ENCODE measurements around the gene NCBP1.
A peak's percentile ranks its signal among the peaks of the same experiment; 100 is the strongest.

The NCBP1 gene

DNA sequence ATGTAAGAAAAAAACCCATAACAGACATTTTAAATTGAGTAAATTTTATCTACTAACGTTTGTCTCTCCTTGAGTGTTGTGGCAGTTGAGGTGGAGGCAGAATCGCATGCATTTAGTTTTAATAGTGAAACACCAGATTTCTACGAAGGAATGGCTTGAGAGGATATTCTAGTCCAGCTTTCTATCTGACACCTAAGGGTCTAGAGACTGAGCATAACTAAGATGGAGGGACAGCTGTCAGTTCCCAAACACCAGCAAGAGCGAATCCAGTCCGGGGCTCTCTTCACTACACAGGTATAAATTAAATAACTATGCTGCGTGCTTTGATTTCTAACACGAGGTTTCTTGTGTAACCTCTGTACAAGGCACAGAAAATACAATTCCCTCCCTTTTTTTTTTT, 1.4 kb downstream of the NCBP1 start:
- DNase-seq (ENCODE audit: low spot score) = no peak
- peaks cover 47% of the 10 kb centered on the region for H3K4me1 Mint-ChIP-seq (ENCODE audit: low read depth)
- H3K27ac Mint-ChIP-seq = peak overlapping the region; percentile 99

DNA sequence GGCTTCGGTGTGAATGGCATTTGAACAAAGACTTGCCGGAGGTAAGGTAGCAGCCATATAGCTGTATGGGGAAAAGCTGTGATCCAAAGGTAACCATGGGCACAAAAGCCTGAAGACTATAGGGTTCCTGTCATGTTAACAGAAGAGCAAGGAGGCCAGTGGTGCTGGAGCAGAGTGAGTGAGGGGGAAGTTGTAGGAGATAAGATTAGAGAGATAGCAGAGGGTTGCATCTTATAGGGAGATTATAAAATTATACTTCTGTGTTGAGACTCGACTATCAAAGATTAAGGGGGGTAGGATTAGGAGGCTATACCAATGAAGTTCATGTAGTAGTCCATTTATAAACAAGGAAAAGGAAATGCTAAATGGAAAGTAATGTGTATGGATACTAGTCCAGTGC, 3.3 kb downstream of the NCBP1 start:
- peak overlapping the region; percentile 43 for H3K4me3 Mint-ChIP-seq
- H3K36me3 Mint-ChIP-seq (ENCODE audit: low read depth) = peaks cover 22% of the 10 kb centered on the region
- H3K27ac Mint-ChIP-seq = no peak overlapping the region
- no peaks in the 10 kb centered on the region for H3K27me3 Mint-ChIP-seq (ENCODE audit: low read depth)
- no peaks in the 10 kb centered on the region for H3K9me3 Mint-ChIP-seq
- DNase-seq (ENCODE audit: low spot score) = no peak
- peaks cover 47% of the 10 kb centered on the region for H3K4me1 Mint-ChIP-seq (ENCODE audit: low read depth)

More for the DNA sequence above, 1.4 kb downstream of the NCBP1 start:
- peaks cover 14% of the 10 kb centered on the region for H3K36me3 Mint-ChIP-seq (ENCODE audit: low read depth)
- H3K27me3 Mint-ChIP-seq (ENCODE audit: low read depth) = no peaks in the 10 kb centered on the region
- H3K9me3 Mint-ChIP-seq = no peaks in the 10 kb centered on the region
- H3K4me3 Mint-ChIP-seq = peak overlapping the region; percentile 95

DNA sequence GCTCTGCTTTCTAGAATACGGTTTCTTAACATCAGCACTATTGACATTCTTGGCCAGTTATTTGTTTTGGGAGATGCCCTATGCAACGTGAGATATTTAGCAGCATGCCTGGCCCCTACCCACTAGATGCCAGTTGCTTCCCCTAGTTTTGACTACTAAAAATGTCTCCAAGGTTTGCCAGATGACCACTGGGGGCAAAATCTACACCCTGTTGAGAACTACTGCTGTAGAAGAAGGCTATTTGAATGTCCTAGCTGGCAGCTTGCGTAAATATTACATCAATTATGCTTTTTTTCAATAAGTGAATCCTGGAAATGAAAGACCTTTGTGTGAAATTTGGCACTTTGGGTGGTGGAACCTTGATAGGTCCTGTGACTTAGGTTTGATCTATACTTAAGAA, 5.0 kb downstream of the NCBP1 start:
- Mint-ChIP-seq H3K4me1 (ENCODE audit: low read depth) (peaks cover 44% of the 10 kb centered on the region), H3K4me3 (no peak overlapping the region)

DNA sequence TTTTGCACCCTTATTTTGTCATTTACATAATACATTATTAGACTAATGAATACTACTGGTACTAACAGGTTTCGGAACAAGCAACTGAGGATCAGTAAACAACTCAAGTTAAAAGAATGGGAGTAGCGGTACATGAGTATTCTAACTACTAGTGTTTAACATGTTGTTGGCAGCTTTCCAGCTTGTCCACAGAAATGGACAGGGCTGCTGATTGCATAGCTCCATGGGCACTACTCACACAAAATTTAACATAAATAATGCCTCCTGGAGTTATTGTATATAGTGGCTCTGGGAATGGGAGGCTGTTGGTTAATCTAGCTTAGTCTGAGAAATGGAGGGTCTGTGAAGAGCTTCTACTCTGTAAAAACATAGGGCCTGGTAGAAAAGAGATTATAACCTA, 6.7 kb downstream of the NCBP1 start:
- no peak for DNase-seq (ENCODE audit: low spot score)
- peaks cover 34% of the 10 kb centered on the region for H3K4me1 Mint-ChIP-seq (ENCODE audit: low read depth)

More for the DNA sequence above, 5.0 kb downstream of the NCBP1 start:
- H3K36me3 Mint-ChIP-seq (ENCODE audit: low read depth) = peaks cover 27% of the 10 kb centered on the region
- H3K27me3 Mint-ChIP-seq (ENCODE audit: low read depth) = no peaks in the 10 kb centered on the region
- DNase-seq (ENCODE audit: low spot score) = no peak
- no peak overlapping the region for H3K27ac Mint-ChIP-seq
- no peaks in the 10 kb centered on the region for H3K9me3 Mint-ChIP-seq

DNA sequence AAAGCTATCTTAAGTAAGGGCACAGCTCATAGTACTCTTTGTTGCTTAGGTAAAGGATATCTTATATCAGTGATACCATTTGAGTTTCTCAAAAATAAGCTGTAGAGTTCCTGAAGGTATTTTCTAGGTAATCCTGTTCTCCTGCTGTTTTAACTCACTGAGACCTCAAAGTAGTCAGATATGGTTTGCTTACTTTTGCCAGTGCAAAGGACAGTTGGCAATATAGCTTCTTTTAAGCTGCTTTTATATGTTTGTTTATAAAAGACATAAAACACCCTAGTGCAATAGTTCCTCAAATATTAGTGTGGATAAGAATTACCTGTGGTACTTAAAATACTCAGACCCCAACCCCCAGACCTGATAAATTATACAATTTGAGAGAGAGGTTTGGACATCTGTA, 12.1 kb downstream of the NCBP1 start:
- DNase-seq (ENCODE audit: low spot score) = no peak
- Mint-ChIP-seq H3K4me3 (no peak overlapping the region), H3K4me1 (ENCODE audit: low read depth) (peaks cover 7% of the 10 kb centered on the region), H3K9me3 (no peaks in the 10 kb centered on the region), H3K27ac (no peak overlapping the region), H3K36me3 (ENCODE audit: low read depth) (peaks cover 40% of the 10 kb centered on the region), H3K27me3 (ENCODE audit: low read depth) (no peaks in the 10 kb centered on the region)

More for the DNA sequence above, 6.7 kb downstream of the NCBP1 start:
- no peak overlapping the region for H3K4me3 Mint-ChIP-seq
- no peak overlapping the region for H3K27ac Mint-ChIP-seq
- H3K9me3 Mint-ChIP-seq = no peaks in the 10 kb centered on the region
- peaks cover 30% of the 10 kb centered on the region for H3K36me3 Mint-ChIP-seq (ENCODE audit: low read depth)
- no peaks in the 10 kb centered on the region for H3K27me3 Mint-ChIP-seq (ENCODE audit: low read depth)

DNA sequence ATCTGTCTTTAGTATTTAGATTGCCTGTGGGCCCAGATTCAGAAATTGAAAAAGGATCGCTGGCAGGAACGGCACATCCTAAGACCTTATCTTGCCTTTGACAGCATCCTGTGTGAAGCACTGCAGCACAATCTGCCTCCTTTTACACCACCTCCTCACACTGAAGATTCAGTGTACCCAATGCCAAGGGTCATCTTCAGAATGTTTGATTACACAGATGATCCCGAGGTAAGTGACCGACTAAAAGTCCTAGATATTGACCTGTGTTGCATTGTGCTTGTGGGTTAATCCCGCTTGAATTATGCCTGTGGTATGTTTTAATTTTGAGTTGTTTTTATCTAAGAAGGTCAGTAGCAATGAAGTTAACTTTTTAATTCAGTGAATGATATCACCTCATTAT, 14.4 kb downstream of the NCBP1 start:
- H3K27me3 Mint-ChIP-seq (ENCODE audit: low read depth) = no peaks in the 10 kb centered on the region
- H3K4me1 Mint-ChIP-seq (ENCODE audit: low read depth) = peaks cover 12% of the 10 kb centered on the region
- no peak for DNase-seq (ENCODE audit: low spot score)
- H3K4me3 Mint-ChIP-seq = no peak overlapping the region
- H3K9me3 Mint-ChIP-seq = no peaks in the 10 kb centered on the region
- H3K27ac Mint-ChIP-seq = no peak overlapping the region
- peaks cover 50% of the 10 kb centered on the region for H3K36me3 Mint-ChIP-seq (ENCODE audit: low read depth)

DNA sequence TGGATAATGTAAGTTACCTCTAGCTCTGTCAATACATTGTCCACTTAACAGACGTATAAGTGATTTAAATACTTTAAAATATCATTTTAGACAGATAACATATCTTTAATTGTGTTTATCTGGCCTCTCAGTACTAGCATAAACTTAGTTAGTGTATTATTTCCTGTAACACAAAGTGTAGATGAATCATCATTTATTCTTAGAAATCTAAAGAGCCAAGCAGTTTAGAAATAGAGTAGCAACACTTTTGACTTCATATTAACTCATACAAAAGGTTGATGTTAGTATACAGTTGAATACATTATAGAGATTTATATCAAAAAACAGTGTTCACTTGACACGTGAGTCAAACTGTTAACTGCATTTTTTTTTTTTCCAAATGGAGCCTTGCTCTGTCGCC, 18.0 kb downstream of the NCBP1 start:
- no peak overlapping the region for H3K4me3 Mint-ChIP-seq
- H3K27ac Mint-ChIP-seq = peak overlapping the region; percentile 41
- H3K36me3 Mint-ChIP-seq (ENCODE audit: low read depth) = peaks cover 61% of the 10 kb centered on the region
- no peaks in the 10 kb centered on the region for H3K27me3 Mint-ChIP-seq (ENCODE audit: low read depth)
- no peak for DNase-seq (ENCODE audit: low spot score)
- H3K4me1 Mint-ChIP-seq (ENCODE audit: low read depth) = peaks cover 12% of the 10 kb centered on the region
- H3K9me3 Mint-ChIP-seq = no peaks in the 10 kb centered on the region

DNA sequence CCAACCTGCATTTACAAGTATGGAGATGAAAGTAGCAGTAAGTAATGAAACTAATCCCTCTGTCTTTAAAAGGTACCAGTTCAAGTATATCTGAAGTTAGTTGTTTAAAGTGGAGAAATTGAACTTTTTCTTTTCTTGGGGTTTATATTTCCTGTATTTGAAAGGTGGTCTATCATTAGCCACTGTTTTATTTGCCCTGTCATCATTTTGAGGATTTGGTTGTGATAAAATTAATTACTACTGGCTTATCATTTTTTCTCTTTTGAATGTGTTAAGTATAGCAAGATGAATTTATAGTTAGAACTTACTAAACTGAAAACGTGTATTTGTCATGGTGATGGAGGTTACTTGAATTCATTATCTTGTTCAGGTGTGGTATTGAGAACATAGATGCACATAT, 25.1 kb downstream of the NCBP1 start:
- H3K36me3 Mint-ChIP-seq (ENCODE audit: low read depth) = peaks cover 75% of the 10 kb centered on the region
- H3K27ac Mint-ChIP-seq = no peak overlapping the region
- no peak for DNase-seq (ENCODE audit: low spot score)
- no peaks in the 10 kb centered on the region for H3K9me3 Mint-ChIP-seq
- H3K4me3 Mint-ChIP-seq = no peak overlapping the region
- no peaks in the 10 kb centered on the region for H3K27me3 Mint-ChIP-seq (ENCODE audit: low read depth)
- H3K4me1 Mint-ChIP-seq (ENCODE audit: low read depth) = peaks cover 4% of the 10 kb centered on the region

DNA sequence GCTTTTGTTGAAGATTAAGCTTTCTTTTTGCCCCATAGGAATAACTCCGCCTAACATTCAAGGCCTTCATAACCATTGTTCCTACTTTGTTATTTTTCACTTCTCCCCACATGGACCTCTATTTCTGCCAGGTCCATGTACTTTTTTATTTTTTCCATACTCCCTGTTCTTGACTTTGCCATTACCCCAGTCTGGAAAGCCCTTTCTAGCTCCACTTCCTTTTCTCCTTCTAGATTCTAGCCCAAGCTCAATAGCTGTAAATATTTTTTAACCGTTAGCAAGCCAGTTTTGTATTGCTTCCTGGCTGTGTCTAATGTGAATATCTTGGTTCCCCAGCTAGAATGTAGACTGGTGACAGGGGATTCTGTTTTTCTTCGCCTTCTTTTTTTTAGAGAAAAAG, 26.1 kb downstream of the NCBP1 start:
- no peak for DNase-seq (ENCODE audit: low spot score)
- no peaks in the 10 kb centered on the region for H3K9me3 Mint-ChIP-seq
- peaks cover 4% of the 10 kb centered on the region for H3K4me1 Mint-ChIP-seq (ENCODE audit: low read depth)
- no peaks in the 10 kb centered on the region for H3K27me3 Mint-ChIP-seq (ENCODE audit: low read depth)
- peaks cover 74% of the 10 kb centered on the region for H3K36me3 Mint-ChIP-seq (ENCODE audit: low read depth)
- H3K27ac Mint-ChIP-seq = peak overlapping the region; percentile 5
- H3K4me3 Mint-ChIP-seq = no peak overlapping the region

DNA sequence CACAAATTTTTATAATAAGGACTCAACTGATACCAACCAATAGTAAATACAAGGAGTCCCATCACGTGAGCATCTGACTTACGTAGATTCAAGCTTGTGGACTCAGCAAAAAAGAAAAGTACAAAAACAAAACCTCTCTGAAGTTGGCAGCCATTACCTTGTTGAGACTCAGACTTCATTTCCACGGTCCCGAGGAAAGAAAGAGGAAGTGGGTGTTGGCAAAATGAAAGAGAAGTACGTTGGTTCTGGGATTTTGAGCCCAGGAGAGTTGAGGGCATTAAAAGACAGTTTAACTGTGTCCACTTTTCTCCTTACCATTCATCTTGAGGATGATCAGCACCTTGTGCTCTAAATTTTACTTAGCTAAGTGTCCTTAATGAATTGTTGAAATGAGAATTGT, 26.7 kb downstream of the NCBP1 start:
- H3K4me1 Mint-ChIP-seq (ENCODE audit: low read depth) = peaks cover 4% of the 10 kb centered on the region
- no peak overlapping the region for H3K4me3 Mint-ChIP-seq
- DNase-seq (ENCODE audit: low spot score) = no peak
- H3K36me3 Mint-ChIP-seq (ENCODE audit: low read depth) = peaks cover 76% of the 10 kb centered on the region
- no peaks in the 10 kb centered on the region for H3K9me3 Mint-ChIP-seq
- H3K27me3 Mint-ChIP-seq (ENCODE audit: low read depth) = no peaks in the 10 kb centered on the region
- no peak overlapping the region for H3K27ac Mint-ChIP-seq

DNA sequence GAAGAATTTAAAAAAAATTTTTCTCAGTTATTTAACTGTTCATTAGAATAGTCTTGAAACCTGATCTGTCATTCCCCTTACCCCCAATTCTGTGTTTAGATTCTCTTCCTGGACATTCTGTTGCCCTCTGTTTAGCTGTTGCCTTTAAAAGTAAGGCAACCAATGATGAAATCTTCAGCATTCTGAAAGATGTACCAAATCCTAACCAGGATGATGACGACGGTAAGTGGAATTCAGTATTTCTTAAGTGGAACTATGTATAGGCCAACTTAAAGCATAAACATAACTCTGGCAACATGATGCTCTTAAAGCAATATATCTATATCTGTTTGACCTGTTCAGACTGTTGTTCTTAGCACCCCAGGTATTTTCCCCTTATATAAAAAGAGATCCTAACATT, 27.2 kb downstream of the NCBP1 start:
- no peaks in the 10 kb centered on the region for H3K9me3 Mint-ChIP-seq
- no peak for DNase-seq (ENCODE audit: low spot score)
- no peaks in the 10 kb centered on the region for H3K27me3 Mint-ChIP-seq (ENCODE audit: low read depth)
- peaks cover 73% of the 10 kb centered on the region for H3K36me3 Mint-ChIP-seq (ENCODE audit: low read depth)
- no peak overlapping the region for H3K4me3 Mint-ChIP-seq
- H3K27ac Mint-ChIP-seq = peak overlapping the region; percentile 26
- H3K4me1 Mint-ChIP-seq (ENCODE audit: low read depth) = peaks cover 6% of the 10 kb centered on the region

DNA sequence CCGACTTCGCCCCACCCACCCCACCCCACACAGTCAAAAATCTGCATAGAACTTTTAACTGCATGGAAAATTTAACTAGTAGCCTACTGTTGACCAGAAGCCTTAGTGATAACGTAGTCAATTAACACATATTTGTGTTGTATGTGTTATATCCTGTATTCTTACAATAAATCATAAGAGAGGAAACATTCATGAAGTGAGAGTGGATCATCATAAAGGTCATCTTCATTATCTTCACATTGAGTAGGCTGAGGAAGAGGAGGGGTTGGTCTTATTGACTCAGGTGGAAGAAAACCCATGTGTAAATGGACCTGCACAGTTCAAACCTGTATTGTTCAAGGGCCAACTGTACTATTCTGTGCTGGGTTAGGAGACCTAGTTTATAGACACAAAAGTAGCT, 32.1 kb downstream of the NCBP1 start:
- H3K4me3 Mint-ChIP-seq = no peak overlapping the region
- no peaks in the 10 kb centered on the region for H3K9me3 Mint-ChIP-seq
- no peak for DNase-seq (ENCODE audit: low spot score)
- no peak overlapping the region for H3K27ac Mint-ChIP-seq
- H3K36me3 Mint-ChIP-seq (ENCODE audit: low read depth) = peaks cover 71% of the 10 kb centered on the region
- H3K4me1 Mint-ChIP-seq (ENCODE audit: low read depth) = peaks cover 12% of the 10 kb centered on the region
- H3K27me3 Mint-ChIP-seq (ENCODE audit: low read depth) = no peaks in the 10 kb centered on the region

DNA sequence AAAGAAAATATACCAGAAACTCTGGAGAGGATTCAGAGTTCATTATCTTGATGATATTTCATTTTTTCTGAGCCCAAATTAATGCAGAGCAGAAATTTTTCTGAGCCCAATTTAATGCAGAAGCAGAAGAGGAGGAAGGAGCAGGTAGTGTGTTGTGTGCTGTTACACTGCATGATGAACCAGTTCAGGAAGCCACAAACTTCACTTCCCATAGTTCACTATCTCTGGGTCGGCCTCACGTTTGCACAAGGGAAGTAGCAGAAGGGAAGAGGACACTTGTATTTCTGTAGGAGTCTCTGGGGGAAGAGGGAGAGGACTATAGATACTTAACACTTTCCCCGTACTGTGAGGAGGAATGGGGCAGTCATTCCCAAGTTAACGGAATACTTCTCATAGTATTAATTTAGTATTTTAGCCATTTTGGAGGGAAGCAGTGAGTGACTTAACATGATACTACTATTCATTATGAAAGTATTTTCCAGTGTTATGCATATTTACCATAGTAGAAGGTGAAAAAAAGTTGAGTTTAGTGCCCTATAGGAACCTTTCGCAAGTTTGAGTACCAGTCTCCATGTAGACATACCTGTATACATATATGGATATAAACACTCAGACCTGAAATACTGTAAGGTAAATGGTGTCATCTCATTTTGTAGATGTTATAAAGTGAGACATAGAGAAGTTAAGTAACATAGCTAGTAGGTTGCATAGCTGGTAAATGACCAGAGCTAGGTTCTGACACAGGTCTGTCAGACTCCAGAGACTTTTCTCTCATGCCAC, 33.5 kb downstream of the NCBP1 start:
- H3K36me3 Mint-ChIP-seq (ENCODE audit: low read depth) = peaks cover 72% of the 10 kb centered on the region
- no peak overlapping the region for H3K27ac Mint-ChIP-seq
- DNase-seq (ENCODE audit: low spot score) = no peak
- H3K4me1 Mint-ChIP-seq (ENCODE audit: low read depth) = peaks cover 12% of the 10 kb centered on the region
- H3K27me3 Mint-ChIP-seq (ENCODE audit: low read depth) = no peaks in the 10 kb centered on the region
- H3K9me3 Mint-ChIP-seq = no peaks in the 10 kb centered on the region
- H3K4me3 Mint-ChIP-seq = no peak overlapping the region

DNA sequence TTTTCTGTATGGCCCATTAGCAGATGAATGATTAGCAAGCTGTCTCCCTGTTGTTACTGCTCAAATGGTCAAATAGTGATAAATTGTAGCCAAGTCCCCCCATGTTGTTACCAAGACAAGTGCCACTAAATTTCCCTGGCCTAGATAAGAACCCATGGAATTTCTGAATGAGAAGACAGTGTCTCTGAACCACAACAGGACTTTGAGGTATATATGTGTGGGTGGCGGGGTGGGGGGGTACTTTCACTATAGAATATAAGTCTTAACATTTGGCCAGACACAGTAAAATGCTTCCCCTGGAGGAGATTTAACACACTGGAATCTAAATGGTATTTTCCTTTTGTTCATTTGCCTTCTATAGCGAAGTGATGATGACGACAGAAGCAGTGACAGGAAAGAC, 34.9 kb downstream of the NCBP1 start:
- H3K9me3 Mint-ChIP-seq = no peaks in the 10 kb centered on the region
- DNase-seq (ENCODE audit: low spot score) = no peak
- no peaks in the 10 kb centered on the region for H3K27me3 Mint-ChIP-seq (ENCODE audit: low read depth)
- H3K4me1 Mint-ChIP-seq (ENCODE audit: low read depth) = peaks cover 12% of the 10 kb centered on the region
- peaks cover 69% of the 10 kb centered on the region for H3K36me3 Mint-ChIP-seq (ENCODE audit: low read depth)
- H3K4me3 Mint-ChIP-seq = no peak overlapping the region
- H3K27ac Mint-ChIP-seq = no peak overlapping the region

DNA sequence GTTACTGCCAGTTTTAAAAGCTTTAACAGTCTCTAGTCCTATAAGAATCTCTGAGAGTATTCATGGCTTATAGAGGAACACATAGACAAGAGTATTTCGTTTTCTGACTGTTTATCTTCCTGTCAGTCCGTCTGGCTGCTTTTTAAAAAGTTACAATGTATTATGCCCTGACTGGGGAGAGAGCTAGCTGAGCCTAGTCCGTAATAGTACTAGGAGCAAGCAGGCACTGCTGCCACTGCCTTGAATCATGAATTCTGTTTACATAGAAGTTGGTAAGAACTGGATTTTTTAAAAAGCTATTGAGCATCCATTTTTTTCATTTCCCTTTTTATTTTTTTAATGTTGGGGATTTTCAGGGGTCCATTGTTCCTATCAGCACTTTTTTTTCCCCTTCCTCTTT, 37.0 kb downstream of the NCBP1 start:
- no peaks in the 10 kb centered on the region for H3K9me3 Mint-ChIP-seq
- no peaks in the 10 kb centered on the region for H3K27me3 Mint-ChIP-seq (ENCODE audit: low read depth)
- H3K36me3 Mint-ChIP-seq (ENCODE audit: low read depth) = peaks cover 70% of the 10 kb centered on the region
- no peak overlapping the region for H3K4me3 Mint-ChIP-seq
- no peak for DNase-seq (ENCODE audit: low spot score)
- H3K27ac Mint-ChIP-seq = no peak overlapping the region
- peaks cover 12% of the 10 kb centered on the region for H3K4me1 Mint-ChIP-seq (ENCODE audit: low read depth)
